HT-29 (cell line): ENCODE results near the gene WIPF3. TPM values are rescaled to one million over a fixed set of nuclear protein-coding genes. Genes with fewer than 3 reads are reported as not detected.
A peak's percentile ranks its signal among the peaks of the same experiment; 100 is the strongest.

Source experiments
- DNase-seq: peaks from one replicate; pipeline ENCODE4 v3.0.0-alpha.2; 2015; ENCODE audit warnings: low spot score
- total RNA-seq: library from RNA; depleted of rRNA; stranded (reverse); fragments of >200 nt; shearing (Covaris generic); gene quantifications from 2 replicates; pipeline ENCODE4 v1.2.3, GENCODE V29; 2014

Gene WIPF3
- total RNA-seq, 1 experiment from 2014 or later = 0.10 TPM

DNA sequence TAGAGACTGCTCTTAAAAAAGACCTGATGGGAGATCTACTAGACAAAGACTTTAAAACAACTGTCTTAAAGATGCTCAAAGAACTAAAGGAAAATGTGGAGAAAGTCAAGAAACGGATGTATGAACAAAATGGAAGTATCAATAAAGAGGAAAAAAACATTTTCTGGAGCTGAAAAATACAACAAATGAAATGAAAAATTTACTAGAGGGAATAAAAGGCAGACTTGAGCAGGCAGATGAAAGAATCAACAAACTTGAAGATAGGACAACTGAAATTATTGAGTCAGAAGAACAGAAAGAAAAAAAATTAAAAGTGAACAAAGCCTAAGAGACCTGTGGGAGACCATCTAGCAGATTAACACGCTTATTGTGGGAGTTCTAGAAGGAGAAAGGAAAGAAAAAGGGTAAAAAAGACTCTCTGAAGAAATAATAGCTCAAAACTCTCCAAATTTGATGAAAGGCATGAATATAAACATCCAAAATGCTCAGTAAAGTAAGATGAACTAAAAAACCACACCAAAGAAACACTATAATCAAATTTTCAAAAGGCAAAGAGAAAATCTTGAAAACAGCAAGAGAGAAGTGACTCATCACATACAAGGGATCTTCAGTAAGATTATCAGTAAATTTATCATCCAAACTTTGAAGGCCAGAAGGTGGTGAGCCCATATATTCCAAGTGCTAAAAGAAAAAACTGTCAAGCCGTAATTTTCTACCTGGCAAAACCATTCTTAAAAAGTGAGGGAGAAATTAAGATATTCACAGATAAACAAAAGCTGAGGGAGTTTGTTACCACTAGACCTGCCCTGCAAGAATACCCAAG lies 100.1 kb downstream of the WIPF3 start:
- no peak for DNase-seq

DNA sequence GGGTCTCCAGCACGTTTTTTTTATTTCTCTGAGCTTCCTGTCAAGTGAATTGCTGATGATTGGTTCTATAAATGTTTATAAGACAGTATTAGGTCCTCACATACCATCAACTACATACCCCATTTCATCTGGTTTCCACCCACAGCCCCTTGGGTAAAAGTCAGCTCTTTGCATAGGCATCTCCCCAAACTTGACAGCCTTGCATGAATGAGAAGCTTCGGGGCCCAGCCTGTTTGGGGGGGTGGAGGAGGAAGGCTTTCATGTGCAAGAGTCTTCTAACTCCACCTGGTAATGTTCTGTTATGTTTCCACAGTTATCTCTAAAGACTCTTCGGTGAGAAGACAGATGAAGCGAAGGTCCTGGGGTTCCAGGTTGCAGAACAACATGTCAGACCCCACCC lies 107.9 kb downstream of the WIPF3 start:
- no peak for DNase-seq

DNA sequence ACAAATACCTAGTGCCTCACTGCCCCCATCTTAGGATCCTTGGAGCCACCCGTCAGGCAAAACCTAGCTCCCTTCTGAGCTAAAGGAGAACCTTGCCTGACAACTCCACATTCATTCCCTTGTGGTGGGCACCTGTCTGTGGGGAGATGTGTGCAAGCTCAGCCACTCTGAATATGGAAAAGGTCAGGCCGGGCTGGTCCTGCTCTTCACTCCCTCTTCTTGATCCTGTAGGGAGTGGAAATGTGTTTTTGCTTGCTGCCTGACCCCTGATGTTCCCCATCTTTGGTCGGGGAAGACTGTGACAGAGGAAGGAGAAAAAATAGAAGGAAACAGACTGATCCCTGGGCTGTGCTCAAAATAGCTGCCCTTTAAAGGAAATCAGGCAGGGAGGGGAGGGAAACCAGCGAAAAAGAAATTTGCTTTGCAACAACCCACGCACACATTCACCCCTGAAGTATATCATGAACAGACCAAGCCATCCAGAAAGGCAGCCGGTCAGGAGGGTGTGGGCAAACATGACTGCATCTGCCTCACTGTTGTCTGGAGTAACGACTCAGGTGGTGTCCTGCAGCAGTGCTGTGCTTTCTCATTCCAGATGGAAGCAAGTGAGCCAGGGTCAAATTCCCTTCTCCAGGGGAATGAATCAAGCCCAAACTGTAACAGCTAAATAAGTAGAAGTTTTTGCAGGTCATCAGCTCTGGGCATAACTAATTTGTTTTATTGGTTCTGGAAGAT lies 109.3 kb downstream of the WIPF3 start:
- DNase-seq = no peak

DNA sequence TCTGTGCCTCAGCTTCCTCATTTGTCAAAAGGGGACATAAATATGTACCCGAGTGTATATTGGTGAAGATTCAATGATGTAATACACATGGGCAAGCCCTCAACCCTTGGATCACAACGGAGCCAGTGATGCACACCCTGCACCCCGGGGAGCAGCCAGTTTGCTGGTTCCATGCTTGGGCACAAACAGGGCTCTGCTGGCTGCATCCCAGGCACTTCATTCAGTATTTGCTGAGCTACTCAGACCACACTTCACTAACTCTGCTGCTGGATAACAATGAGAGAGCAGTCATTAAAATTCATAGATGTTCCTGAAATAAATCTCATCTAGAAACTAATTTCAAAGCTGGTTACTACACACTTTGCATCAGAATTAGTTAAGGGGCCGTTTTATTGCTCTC lies 111.3 kb downstream of the WIPF3 start:
- no peak for DNase-seq

DNA sequence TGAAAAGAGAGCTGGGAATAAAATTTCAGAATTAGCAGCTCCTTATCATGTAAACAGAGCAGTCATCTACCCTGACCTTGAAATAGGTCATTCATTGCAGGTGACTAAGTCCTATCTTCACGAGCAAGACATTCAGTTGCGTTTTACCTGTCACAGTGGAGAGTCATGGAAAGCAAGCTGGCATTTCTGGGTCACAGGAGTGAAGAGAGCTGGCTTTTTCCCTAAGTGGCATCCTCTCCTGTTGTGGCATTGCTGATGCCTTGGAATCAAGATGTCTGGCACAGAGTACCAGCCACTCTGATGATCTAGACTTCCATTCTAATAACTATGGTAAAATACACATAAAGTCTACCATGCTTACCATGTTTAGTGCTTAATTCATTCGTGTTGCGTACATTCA lies 112.5 kb downstream of the WIPF3 start:
- DNase-seq = no peak

DNA sequence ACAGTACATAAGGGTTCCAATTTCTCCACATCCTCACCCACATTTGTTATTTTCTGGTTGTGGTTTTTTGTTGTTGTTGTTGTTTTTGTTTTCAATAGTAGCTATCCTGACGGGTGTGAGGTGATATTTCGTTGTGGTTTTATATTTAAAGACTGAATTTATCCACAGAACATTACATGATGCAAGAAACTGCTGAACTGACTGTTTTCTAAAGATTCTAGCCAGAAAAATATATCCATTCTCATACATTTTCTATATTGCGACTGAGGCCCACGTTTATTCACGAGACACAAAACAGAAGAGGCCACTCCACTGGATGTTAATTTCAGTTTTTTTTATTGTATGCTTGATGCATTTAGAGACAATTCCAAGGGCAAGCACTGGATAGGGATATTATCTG lies 113.5 kb downstream of the WIPF3 start:
- no peak for DNase-seq

DNA sequence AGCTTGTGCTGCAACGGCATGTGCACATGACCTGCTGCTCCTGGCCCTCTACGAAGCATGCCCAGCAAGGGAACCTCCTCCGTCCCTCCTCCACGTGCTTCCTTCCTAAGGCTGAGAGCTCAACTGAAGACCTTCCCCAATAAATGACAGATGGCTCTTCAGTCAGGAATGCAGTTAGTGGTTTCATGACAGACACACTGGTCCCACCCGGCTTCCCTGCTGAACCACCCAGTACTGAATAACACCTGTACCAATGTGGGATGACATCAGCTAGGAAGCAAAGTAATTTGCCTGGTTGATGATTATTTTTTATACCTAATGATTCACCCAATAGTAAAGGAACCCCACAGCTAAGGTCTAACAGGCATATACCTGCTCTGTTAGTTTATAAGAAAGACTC lies 114.2 kb downstream of the WIPF3 start:
- DNase-seq = no peak

DNA sequence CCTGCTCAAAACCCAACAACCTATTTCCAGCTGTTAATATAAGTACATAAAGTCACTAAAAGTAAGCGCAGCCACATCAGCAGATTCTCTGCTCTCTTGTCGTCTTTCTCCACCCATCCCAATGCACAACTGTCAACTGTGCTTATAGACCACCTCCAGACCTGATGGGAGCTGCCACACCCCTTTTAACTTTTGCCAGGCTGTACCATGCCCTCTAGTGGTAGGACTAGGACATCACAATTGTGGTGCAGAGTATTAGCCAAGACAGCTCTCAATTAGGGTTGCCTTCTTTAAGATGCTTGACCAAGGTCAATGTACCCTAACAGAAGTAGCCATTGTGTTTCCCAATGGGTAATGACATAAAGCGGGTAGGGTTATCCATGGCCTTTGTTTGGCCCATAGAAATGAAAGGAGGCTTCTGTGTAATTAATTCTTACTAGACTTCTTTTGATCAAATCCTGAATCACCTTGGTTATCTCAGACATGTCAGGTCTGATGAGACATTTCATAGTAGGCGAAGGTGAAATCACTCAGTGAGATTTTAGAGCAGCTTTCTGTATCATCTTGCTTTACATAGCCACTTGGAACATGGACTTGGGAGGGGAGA lies 115.2 kb downstream of the WIPF3 start:
- DNase-seq = peak; percentile 87

DNA sequence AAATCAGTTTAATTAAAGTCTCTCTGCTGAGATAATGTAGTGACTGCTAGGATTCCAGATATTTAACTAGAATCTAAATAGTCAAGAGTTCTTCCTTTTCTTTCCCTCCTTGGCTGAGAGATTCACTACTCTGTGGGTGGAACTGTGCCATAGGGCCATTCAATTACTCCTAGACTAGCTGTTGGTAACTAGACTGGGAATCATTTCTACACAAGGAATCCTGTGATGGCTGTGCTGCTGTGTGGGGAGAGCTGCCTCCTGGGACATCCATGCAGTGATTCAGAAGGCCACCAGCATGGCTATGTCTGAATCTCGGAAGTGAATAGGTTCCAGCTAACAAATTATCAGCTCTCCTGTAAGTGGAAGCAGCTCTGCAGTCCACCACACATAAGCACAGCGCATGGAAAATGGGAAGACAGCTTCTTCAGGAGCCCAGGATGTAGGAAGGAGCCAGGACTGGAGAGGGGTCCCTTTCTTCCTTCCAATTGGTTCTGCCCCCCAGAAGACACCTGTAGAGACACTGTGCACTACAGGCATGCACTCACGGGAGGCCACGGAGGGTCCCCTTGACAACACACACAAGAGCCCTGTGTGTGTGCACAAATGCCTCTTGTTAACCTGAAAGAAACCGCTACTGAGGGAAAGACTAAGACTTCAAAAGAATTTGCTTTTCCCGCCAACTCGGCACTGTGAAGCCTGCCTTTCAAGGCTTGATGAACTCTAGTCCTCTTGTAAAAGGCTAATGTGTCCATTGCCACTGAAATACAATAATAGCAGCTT lies 116.8 kb downstream of the WIPF3 start:
- no peak for DNase-seq

DNA sequence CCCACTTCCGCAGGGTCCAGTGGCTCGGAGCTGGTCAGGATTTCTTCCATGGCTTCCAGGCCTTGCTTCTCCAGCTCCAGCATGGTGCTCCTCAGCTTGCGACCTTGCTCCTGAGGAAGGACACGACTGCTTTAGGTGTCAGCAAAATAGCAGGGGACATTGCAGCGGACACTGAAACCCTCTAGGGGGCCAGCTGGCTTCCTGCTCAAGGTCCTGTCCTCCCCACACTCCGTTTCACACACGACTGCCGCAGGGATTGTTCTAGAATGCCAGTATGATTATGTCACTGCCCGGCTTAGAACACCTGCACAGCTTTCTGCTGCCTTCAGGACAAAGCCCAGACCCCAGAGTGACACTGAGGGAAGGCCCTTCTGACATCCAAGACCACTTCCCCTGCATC lies 117.7 kb downstream of the WIPF3 start:
- no peak for DNase-seq

DNA sequence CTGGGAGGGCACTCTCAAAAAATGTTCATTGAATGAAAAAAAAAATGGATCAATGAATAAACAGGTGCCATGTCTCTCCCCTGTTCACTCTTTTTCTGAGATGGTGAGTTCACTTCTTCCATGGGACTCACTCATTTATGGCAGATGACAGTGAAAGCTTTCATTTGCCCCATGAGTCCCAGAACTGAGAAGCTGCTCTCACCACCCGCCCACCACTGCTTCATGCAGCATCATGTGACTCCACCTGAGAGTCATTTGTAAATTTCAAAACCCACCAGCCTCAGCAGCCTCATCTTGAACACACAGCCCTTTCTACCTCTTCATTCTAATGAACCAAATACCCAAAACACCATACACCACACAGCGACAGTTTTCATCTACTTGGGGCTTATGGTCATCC lies 118.4 kb downstream of the WIPF3 start:
- DNase-seq = no peak

DNA sequence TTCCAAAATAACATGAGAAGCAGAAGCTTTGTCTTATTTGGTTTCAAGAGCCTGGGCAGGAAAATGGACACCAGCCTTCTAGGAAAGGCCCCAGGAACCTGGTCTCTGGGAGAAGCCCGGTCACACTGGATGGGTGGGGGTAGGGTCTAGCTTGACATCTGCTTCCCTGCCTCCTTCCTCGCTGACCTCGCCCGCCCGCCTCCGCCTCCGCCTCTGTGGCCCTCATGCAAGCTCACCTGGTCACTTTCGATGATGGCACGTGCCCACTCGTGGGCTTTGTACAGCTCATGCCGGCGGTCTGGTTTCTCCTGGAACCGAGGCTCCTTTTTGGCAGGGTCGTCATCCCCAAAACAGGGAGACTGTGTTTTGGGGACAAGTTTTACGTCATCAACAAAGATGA lies 119.9 kb downstream of the WIPF3 start:
- DNase-seq = no peak

DNA sequence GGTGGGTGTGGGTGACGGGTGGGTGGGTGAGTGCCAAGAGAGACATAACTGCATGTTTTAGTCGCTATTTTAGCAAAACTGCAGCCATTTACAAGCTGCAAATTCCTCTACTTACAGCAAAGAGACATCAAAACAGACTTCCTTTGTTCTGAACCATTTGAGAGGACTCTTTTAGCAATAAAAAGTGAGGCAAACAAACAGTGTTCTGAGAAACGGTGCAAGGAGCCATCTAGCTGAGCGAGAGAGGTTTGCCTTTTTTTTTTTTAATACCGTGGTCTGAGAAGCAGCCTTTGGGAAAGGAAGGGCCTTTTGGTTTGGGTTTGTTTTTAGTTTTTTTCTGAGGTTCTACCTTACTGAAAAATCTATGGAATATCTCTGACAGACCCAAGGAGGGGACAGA lies 120.4 kb downstream of the WIPF3 start:
- DNase-seq = no peak

DNA sequence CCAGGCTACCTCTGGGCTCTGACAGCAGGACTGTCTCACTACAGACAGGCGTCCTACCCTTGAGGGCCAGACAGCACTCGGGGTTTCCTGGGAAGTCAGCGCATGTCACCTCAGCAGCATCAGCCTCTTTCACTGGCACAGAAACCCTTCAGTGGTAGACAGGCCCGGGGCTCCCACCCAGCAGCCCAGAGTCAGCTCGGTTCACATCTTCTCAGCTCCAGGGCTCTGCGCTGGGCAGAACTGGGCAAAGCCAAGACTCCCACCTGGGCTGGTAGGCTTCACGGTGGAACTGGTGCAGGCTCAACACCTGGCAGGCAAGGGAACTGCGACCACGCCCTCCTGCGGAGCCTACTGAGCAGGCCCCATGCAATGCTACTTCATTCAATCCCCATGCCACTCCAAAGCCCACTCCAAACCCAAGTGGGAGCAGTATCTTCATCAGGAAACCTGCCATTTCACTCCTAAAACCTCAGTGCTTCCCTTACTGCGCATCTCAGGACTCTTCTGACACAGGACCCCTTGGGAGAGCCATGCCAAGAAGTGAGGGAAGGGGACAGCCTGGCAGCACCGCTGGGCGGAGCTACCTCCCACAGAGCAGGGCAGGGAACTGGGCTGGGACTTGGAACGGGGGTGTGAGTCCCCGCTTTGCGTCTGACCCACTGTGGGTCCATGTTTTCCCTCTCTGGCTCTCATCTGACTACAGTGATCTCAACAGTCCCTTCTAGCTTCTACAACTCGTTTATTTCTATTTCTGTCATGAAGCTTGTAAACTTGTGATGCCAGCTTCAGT lies 122.9 kb downstream of the WIPF3 start:
- DNase-seq = no peak

DNA sequence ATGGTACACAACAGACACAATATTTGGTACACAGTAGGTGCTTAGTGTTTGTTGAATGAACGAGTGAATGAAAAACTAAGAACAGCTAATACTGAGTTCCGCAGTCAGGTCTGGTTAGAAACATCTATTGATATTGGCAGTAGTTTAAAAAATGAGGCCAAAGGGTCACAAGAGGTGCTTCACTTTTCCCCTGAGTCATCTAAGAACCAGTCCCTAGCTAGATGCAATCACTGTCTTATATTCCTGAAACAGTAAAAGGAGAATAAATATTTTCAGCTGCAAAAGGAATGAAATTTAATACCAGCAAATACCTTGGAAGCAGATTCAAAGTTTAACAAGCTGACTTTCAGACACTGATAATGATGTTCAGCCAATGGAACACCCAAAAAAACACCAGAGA lies 128.8 kb downstream of the WIPF3 start:
- DNase-seq = no peak

DNA sequence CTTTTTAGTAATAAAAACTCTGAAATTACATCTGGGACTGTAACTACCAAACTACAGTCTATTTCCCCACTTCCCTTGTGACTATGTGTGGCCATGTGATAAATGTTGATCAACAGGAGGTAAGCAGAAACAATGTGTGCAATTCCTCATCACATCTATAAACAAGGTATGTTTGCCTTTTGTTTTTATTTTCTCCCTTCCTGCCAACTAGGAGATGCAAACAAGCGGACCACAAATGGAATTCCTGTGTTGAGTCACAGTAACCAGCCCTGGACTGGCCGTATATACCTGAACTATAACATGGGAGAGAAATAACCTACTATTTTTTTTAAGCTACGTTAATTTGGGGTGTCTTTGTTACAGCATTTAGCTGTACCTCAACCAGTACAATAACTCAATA lies 130.8 kb downstream of the WIPF3 start:
- no peak for DNase-seq

DNA sequence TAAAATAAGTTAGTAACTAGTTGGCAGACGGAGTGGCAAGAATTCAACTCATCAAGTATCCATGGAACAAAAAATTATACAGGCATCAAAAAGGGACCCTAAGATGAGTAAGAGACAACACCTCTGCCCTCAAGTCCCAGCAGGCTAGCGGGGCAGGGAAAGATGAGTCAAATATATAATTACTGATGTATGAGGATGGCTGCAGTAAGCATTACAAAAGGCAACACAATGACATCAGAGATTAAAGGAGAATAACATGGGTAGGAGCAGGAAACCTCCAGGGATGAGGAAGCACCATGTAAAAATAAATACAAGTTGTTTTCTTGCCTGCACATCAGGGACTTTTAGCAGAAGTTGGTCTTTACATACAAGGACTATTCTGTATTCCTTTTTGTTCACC lies 133.9 kb downstream of the WIPF3 start:
- no peak for DNase-seq

DNA sequence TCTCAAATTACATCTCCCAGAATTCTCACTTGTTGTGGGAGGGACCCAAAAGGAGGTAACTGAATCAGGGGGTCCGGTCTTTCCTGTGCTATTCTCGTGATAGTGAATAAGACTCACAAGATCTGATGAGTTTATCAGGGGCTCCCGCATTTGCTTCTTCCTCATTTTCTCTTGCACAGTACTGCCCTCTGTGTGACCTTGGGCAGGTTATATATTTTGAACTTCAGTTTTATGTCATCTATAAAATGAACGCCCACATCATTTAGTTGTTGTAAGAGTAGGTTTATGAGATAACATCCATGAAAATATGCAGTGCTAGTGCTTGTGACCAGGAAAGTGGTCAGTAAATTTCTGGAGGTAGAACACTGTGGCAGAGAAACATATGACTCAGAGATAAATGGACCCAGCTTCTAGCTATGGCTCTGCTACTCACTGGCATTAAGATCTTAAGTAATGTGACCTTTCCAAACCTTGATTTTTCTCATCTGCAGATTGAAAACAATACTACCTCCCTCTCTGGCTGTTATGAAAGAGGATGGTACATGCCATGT lies 139.0 kb downstream of the WIPF3 start:
- DNase-seq = no peak

DNA sequence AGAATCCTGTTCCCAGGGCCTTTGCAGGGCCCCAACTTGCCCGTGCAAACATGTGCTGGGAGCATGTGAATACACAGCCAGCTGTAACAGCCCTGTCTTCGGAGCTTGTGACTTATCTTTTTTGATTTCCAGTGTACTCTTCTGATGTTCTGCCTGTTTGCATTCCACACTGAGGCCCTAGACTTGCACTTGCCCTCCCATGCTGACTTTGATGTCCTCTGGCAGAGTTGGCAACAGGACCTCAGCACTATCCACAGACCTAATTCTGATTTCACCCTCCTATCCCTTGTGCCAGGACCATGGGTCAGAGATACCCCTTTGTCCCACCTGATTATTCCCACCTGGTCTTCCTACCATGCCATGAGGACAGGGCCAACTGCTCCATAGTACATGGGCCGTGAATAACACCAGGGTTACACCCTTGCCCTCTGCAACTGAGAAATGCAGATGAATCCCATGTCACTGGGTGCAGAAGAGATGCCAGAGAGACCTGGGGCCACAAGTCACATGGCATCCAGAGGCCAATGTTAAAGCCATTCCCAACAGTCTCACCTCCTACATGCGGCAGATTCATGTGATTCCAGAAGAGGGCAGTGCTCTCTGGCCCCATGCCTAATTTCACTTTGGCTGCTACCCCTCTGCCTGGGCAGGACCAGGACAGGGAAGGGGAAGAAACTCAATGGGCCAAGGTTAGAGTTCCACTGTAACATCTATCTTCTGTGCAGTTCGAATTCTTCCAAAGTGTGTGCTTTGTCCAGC lies 140.3 kb downstream of the WIPF3 start:
- DNase-seq = peak; percentile 57

DNA sequence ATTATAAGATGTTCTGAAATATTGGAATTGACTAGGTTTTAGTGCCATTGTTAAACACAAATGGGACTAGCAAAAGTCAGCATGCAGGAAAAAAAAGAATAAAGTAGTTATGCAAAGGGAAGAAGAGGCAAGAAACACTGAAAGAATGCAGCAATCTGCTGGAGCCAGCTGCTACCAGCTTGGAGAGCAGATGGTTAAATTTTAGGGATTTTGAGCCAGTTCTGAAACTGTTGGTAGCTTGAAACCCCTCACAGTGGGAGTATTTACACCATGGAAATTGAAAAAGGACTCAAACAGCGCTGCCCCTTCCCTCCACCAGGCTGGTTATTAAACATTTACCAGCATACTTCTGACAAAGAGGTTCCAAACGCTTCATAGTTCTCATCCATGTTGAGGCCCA lies 142.3 kb downstream of the WIPF3 start:
- DNase-seq = no peak
